RKO (cell line): ENCODE results near the gene KANSL1L.

Experiments
- DNase-seq: peaks from one replicate; pipeline ENCODE4 v3.0.0-alpha.2; 2016; ENCODE audit warnings: low spot score

KANSL1L gene

GRCh38 chr2:210086292-210086691 lies 84.9 kb downstream of the KANSL1L start:
- DNase-seq = no peak

- peak; percentile 74 for DNase-seq
Observed at GRCh38 chr2:210072922-210073509, 98.2 kb downstream of the KANSL1L start.

GRCh38 chr2:210072493-210072892 lies 98.7 kb downstream of the KANSL1L start:
- no peak for DNase-seq

- no peak for DNase-seq
Observed at GRCh38 chr2:210063306-210063705, 107.9 kb downstream of the KANSL1L start.

GRCh38 chr2:210055825-210056224 lies 115.4 kb downstream of the KANSL1L start:
- no peak for DNase-seq

- DNase-seq = no peak
Observed at GRCh38 chr2:210054696-210055095, 116.5 kb downstream of the KANSL1L start.

- no peak for DNase-seq
Observed at GRCh38 chr2:210050885-210051284, 120.3 kb downstream of the KANSL1L start.

- DNase-seq = no peak
Observed at GRCh38 chr2:210049831-210050230, 121.4 kb downstream of the KANSL1L start.

- DNase-seq = no peak
Observed at GRCh38 chr2:210046851-210047500, 124.2 kb downstream of the KANSL1L start.

- DNase-seq = no peak
Observed at GRCh38 chr2:210038078-210038477, 133.1 kb downstream of the KANSL1L start.

GRCh38 chr2:210035679-210036078 lies 135.5 kb downstream of the KANSL1L start:
- DNase-seq = no peak

- DNase-seq = no peak
Observed at GRCh38 chr2:210034087-210034683, 137.0 kb downstream of the KANSL1L start.

- DNase-seq = no peak
Observed at GRCh38 chr2:210028178-210028577, 143.0 kb downstream of the KANSL1L start.

GRCh38 chr2:210027608-210028007 lies 143.6 kb downstream of the KANSL1L start:
- no peak for DNase-seq

GRCh38 chr2:210022824-210023223 lies 148.4 kb downstream of the KANSL1L start:
- no peak for DNase-seq

GRCh38 chr2:210020138-210020537 lies 151.1 kb downstream of the KANSL1L start:
- DNase-seq = no peak

- DNase-seq = no peak
Observed at GRCh38 chr2:210009896-210010295, 161.3 kb downstream of the KANSL1L start.

GRCh38 chr2:210009126-210009525 lies 162.1 kb downstream of the KANSL1L start:
- DNase-seq = no peak

- peak; percentile 27 for DNase-seq
Observed at GRCh38 chr2:210007895-210008294, 163.3 kb downstream of the KANSL1L start.

GRCh38 chr2:210004881-210005280 lies 166.3 kb downstream of the KANSL1L start:
- peak; percentile 25 for DNase-seq

GRCh38 chr2:210003359-210003758 lies 167.8 kb downstream of the KANSL1L start:
- DNase-seq = peak; percentile 32

- DNase-seq = peak; percentile 95
Observed at GRCh38 chr2:210002158-210003157, 168.8 kb downstream of the KANSL1L start, which contains the start of gene RPE. Gene RPE (plus strand): TSS chr2:210002638. CDS start chr2:210002662, 24 bp downstream.
